GM12878 (cell line): ENCODE results near the gene KRT14. TPM values are rescaled to one million over a fixed set of nuclear protein-coding genes. Genes with fewer than 3 reads are reported as not detected.

Experiments used
- ATAC-seq: fragments of 200-7000 bp; cut with Tn5 transposase; 3 replicates; pipeline ENCODE4 v1.9.1; 2020; ENCODE audit warnings: mild to moderate bottlenecking, moderate library complexity
- BruUV-seq: library from RNA; stranded (reverse); fragments of 400-500 nt; replicated peaks from 2 replicates; lab custom pipeline; 2021; lab: Mats Ljungman, UMichigan
- CTCF ChIA-PET: fragments of 300-600 bp; sonication (Branson Sonifier 250); formaldehyde crosslinking; extraction: SDS; loops from one replicate; lab custom pipeline; 2021; ENCODE audit warnings: inconsistent platforms; lab: Yijun Ruan, JAX
- POLR2A ChIA-PET: fragments of 350-600 bp; formaldehyde crosslinking; extraction: SDS; loops from one replicate; lab custom pipeline; 2021; ENCODE audit warnings: inconsistent platforms; lab: Charles Lee
- RAD21 ChIA-PET: fragments of 300-600 bp; sonication (Branson Sonifier 250); formaldehyde crosslinking; loops from one replicate; lab custom pipeline; 2023; ENCODE audit warnings: antibody characterized with exemption; ENCODE audit not compliant: unreplicated experiment; lab: Charles Lee
- SMC1A ChIA-PET: fragments of 300-600 bp; sonication (Branson Sonifier 250); formaldehyde crosslinking; loops from one replicate; lab custom pipeline; 2023; ENCODE audit not compliant: unreplicated experiment, uncharacterized antibody; lab: Charles Lee
- DNase-seq: peaks from one replicate; pipeline ENCODE4 v3.0.0-alpha.2; 2011; ENCODE audit warnings: low read depth, low spot score
- FAIRE-seq: peaks from 3 replicates; lab custom pipeline; 2011; peaks lifted over from hg19 to GRCh38; lab: Jason Lieb, UNC
- H2AFZ ChIP-seq: 2 replicates; pipeline ENCODE4 v1.6.0; 2011; ENCODE audit warnings: low read depth, low read length, control low read depth; ENCODE audit not compliant: control insufficient read depth
- H3K27ac ChIP-seq: 2 replicates; pipeline ENCODE4 v1.5.1; 2011; ENCODE audit warnings: control low read depth; ENCODE audit not compliant: control insufficient read depth, insufficient read depth
- H3K27me3 ChIP-seq, 2 experiments: replicated peaks in 1 of 2; 2 replicates each; pipeline versions ENCODE4 v1.6.0 to v1.6.1; 2011; ENCODE audit warnings: low read length in 1 of 2; ENCODE audit not compliant: control insufficient read depth in 2 of 2, insufficient read depth in 2 of 2
- H3K36me3 ChIP-seq, 2 experiments: 2 replicates each; pipeline ENCODE4 v1.5.1; 2011; ENCODE audit warnings: low read length in 1 of 2; ENCODE audit not compliant: control insufficient read depth in 2 of 2, insufficient read depth in 2 of 2
- H3K4me1 ChIP-seq: 2 replicates; pipeline ENCODE4 v1.6.1; 2011; ENCODE audit warnings: mild to moderate bottlenecking, low read length, moderate library complexity, mixed read lengths; ENCODE audit not compliant: control insufficient read depth, insufficient read depth
- H3K4me2 ChIP-seq: 2 replicates; pipeline ENCODE4 v1.6.0; 2011; ENCODE audit warnings: control low read depth; ENCODE audit not compliant: control insufficient read depth, insufficient read depth
- H3K4me3 ChIP-seq: fragments of 200-600 bp; sonication (generic); 2 replicates; pipeline ENCODE4 v1.5.1; 2016
- H3K79me2 ChIP-seq: 2 replicates; pipeline ENCODE4 v1.6.0; 2011; ENCODE audit warnings: low read length; ENCODE audit not compliant: control insufficient read depth, insufficient read depth
- H3K9ac ChIP-seq: 2 replicates; pipeline ENCODE4 v1.8.0; 2011; ENCODE audit warnings: low read length, control low read depth, mixed read lengths; ENCODE audit not compliant: control insufficient read depth, insufficient read depth
- H3K9me3 ChIP-seq: replicated peaks from 3 replicates; pipeline ENCODE4 v1.5.1; 2011; ENCODE audit warnings: mild to moderate bottlenecking, low read length; ENCODE audit not compliant: control insufficient read depth, insufficient read depth
- H4K20me1 ChIP-seq: 2 replicates; pipeline ENCODE4 v1.6.0; 2011; ENCODE audit not compliant: control insufficient read depth, insufficient read depth
- CHD2 ChIP-seq: IDR thresholded peaks from 2 replicates; pipeline ENCODE4 v1.6.1; 2011; ENCODE audit warnings: low read depth, low read length, improper control_type of control experiment, borderline replicate concordance
- CREM ChIP-seq: IDR thresholded peaks from 2 replicates; pipeline ENCODE4 v1.6.1; 2014; ENCODE audit warnings: antibody characterized with exemption, low read depth
- CUX1 ChIP-seq: IDR thresholded peaks from 2 replicates; pipeline ENCODE4 v1.6.1; 2012; ENCODE audit warnings: improper control_type of control experiment, low read depth, low read length; ENCODE audit not compliant: insufficient replicate concordance
- E2F8 ChIP-seq: fragments of 450-650 bp; IDR thresholded peaks from 2 replicates; pipeline ENCODE4 v1.6.1; 2018; ENCODE audit warnings: mild to moderate bottlenecking, low read depth, moderate library complexity; ENCODE audit not compliant: partially characterized antibody
- EZH2 ChIP-seq: IDR thresholded peaks from 2 replicates; pipeline ENCODE4 v1.6.1; 2012; ENCODE audit warnings: low read depth, mild to moderate bottlenecking, control low read depth, inconsistent platforms, low read length, borderline replicate concordance; ENCODE audit not compliant: control insufficient read depth
- FOXK2 ChIP-seq: fragments of 450-650 bp; IDR thresholded peaks from 2 replicates; pipeline ENCODE4 v1.6.1; 2017; ENCODE audit warnings: mild to moderate bottlenecking, moderate library complexity
- MEF2A ChIP-seq: IDR thresholded peaks from 2 replicates; pipeline ENCODE4 v1.6.1; 2011; ENCODE audit warnings: low read depth, mild to moderate bottlenecking, low read length, moderate library complexity; ENCODE audit not compliant: insufficient read depth
- MLLT1 ChIP-seq: fragments of 450-650 bp; IDR thresholded peaks from 2 replicates; pipeline ENCODE4 v1.6.1; 2016; ENCODE audit warnings: mild to moderate bottlenecking
- NFYB ChIP-seq: IDR thresholded peaks from 2 replicates; pipeline ENCODE4 v1.6.1; 2011; ENCODE audit warnings: low read depth, mild to moderate bottlenecking, low read length, improper control_type of control experiment, moderate library complexity; ENCODE audit not compliant: insufficient read depth
- NR2C1 ChIP-seq: fragments of 450-650 bp; IDR thresholded peaks from 2 replicates; pipeline ENCODE4 v1.6.1; 2017; ENCODE audit warnings: antibody characterized with exemption, mild to moderate bottlenecking, moderate library complexity
- PAX5 ChIP-seq: IDR thresholded peaks from 2 replicates; pipeline ENCODE4 v1.6.1; 2011; ENCODE audit warnings: low read depth, low read length, borderline replicate concordance
- PML ChIP-seq: IDR thresholded peaks from 2 replicates; pipeline ENCODE4 v1.6.1; 2012; ENCODE audit warnings: low read length, inconsistent platforms
- SP1 ChIP-seq: IDR thresholded peaks from one replicate; pipeline ENCODE4 v1.6.1; 2011; ENCODE audit warnings: low read depth, low read length
- WGBS: methylation state at CpG from one replicate; pipeline ENCODE4 v1.1.6; 2016; ENCODE audit warnings: low lambda C conversion rate; ENCODE audit not compliant: insufficient replicate concordance, insufficient coverage; ENCODE audit errors: missing lambda C conversion rate; 5-methylcytosine and 5-hydroxymethylcytosine counted together
- in situ Hi-C: fragments of 300-500 bp; cut with MboI; formaldehyde crosslinking; loops from 9 replicates; pipeline ENCODE4 v1.14.3; 2018; ENCODE audit warnings: mixed read lengths
- intact Hi-C: fragments of 100-400 bp; cut with micrococcal nuclease; formaldehyde crosslinking; loops from one replicate; pipeline ENCODE4 v1.14.2; 2022; ENCODE audit not compliant: unreplicated experiment
- polyA plus RNA-seq, 11 experiments: library from polyadenylated mRNA; depleted of rRNA in 4 of 11; unstranded in 6 of 11; stranded (reverse) in 5 of 11; fragments of >200 nt; fragmentation: Nextera tagmentation in 4 of 11; fragmentation: Illumina TruSeq in 1 of 11; extraction: Ambion mirVana in 4 of 11; extraction: Trizol in 1 of 11; gene quantifications; 1 replicate in 1 of 11; 2 replicates in 10 of 11; pipeline versions ENCODE4 v1.2.1 to v1.2.3, GENCODE V29; 2011 to 2016; ENCODE audit warnings: inconsistent platforms in 2 of 11, missing spikeins in 2 of 11, low read depth in 1 of 11
- total RNA-seq, 4 experiments: library from RNA; depleted of rRNA in 3 of 4; stranded (reverse); fragments of >200 nt in 3 of 4; fragmentation: Illumina TruSeq in 1 of 4; extraction: Trizol in 1 of 4; gene quantifications; 2 replicates each; pipeline versions ENCODE4 v1.2.1 to v1.2.3, GENCODE V29; 2013 to 2021

The KRT14 gene
- total and polyA plus RNA-seq, 10 of the 15 experiments (the other 5 are each of a cell fraction or from before 2014, with no cell fraction given): 1.5 TPM; not detected in 9

GRCh38 chr17:41549596-41550039 lies 37.1 kb downstream of the KRT14 start:
- H3K4me1 ChIP-seq: no peaks in the 10 kb centered on the region
- no peaks in the 10 kb centered on the region; a peak in 2 of 4 replicates for H3K27me3 ChIP-seq
- ATAC-seq (no peak), FAIRE-seq (no peak), DNase-seq (no peak)
- H4K20me1 ChIP-seq: no peaks in the 10 kb centered on the region
- ChIA-PET CTCF (interaction anchor here (0.6 to 6.3 kb wide), 41 partner anchors 9 to 1022 kb away, joined by 3 to 146 read pairs (median 5); partner anchors contain the start of gene EIF1), SMC1A (interaction anchor here (0.7 to 5.3 kb wide), 18 partner anchors 8 to 934 kb away, joined by 3 to 34 read pairs (median 4); no protein-coding TSS in a partner anchor)
- no peak overlapping the region for H3K4me2 ChIP-seq
- BruUV-seq: no TSS peak
- no peak overlapping the region for H2AFZ ChIP-seq
- H3K27ac ChIP-seq: no peak overlapping the region
- H3K79me2 ChIP-seq: no peaks in the 10 kb centered on the region
- H3K36me3 ChIP-seq: no peaks in the 10 kb centered on the region
- H3K4me3 ChIP-seq: no peak overlapping the region
- no peaks in the 10 kb centered on the region; the same call in 2 of the 3 replicates for H3K9me3 ChIP-seq
- no peak overlapping the region for H3K9ac ChIP-seq
- TF ChIP-seq SP1: no peak
- TF ChIP-seq CHD2: no peak
- TF ChIP-seq NFYB: no peak
- no peak for TF ChIP-seq CUX1
- no peak for TF ChIP-seq PAX5
- TF ChIP-seq PML: no peak
- TF ChIP-seq CREM: no peak
- TF ChIP-seq E2F8: no peak
- TF ChIP-seq MEF2A: no peak
- TF ChIP-seq EZH2: no peak
- TF ChIP-seq MLLT1: no peak
- TF ChIP-seq FOXK2: no peak
- TF ChIP-seq NR2C1: no peak
- TF ChIP-seq, all 136 proteins: peak for 0
- ChIA-PET POLR2A (no interaction called here), RAD21 (interaction anchor here (0.9 to 3.3 kb wide), 12 partner anchors 96 to 934 kb away, joined by 3 to 32 read pairs (median 6); no protein-coding TSS in a partner anchor)
- intact Hi-C loops: loop anchor here (1.0 to 2.0 kb wide), 5 partner anchors 99 to 747 kb away; no protein-coding TSS in a partner anchor
- WGBS: 71% methylated on average over 8 of the region's 8 CpGs
- in situ Hi-C loops: loop anchor here (5.0 kb wide), 2 partner anchors 113 to 642 kb away; no protein-coding TSS in a partner anchor
